Measurements from ENCODE around the gene HJV. TPM values are rescaled to one million over a fixed set of nuclear protein-coding genes. Genes with fewer than 3 reads are reported as not detected.
A peak's percentile ranks its signal among the peaks of the same experiment; 100 is the strongest.

HJV gene
- total RNA-seq, 1 experiment from 2014 or later, result not detected

DNA sequence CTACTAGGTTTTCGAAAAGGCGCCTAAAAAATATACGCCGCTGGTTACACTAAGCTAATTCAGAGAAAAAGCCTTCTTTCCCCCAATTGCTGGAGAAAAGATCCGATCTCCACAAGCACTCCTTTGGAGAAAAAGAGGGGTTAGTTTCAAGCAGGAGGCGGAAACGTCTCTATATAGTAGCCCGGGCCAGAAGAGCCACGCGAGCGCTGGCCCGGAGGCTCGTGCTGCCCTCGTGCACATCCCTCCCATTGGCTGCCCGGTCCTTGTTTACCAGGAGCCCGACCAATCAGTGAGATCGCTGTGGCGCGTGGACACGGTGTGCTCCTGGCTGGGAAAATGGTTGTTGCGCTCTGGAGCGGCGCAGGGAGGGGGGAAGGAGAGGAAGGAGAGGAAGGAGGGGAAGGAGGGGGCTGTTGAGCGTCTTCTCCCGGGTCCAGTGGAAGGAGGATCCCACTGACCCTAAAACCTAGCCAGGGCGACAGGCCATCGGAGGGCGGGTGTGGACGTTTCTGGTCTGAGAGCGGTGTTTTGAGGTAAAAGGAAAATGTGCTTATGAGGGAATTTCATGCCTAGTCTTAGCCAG lies 25.0 kb downstream of the HJV start, which contains the start of gene TXNIP:
Gene TXNIP (minus strand): TSS at position 147 of the 583 bp plus-strand sequence. CDS start 313 bp downstream, outside the sequence.
- Histone ChIP-seq H2BK5ac (ENCODE audit: insufficient read length, low read length) (no peak within 1 kb of the TSS), H4K8ac (replicated peaks; ENCODE audit: insufficient read length, low read depth, low read length) (no peak within 1 kb of the TSS), H4K91ac (ENCODE audit: insufficient read length, low read depth, low read length) (no peak within 1 kb of the TSS), H2BK20ac (ENCODE audit: low read depth, low read length, poor library complexity, severe bottlenecking) (no peak within 1 kb of the TSS), H3K14ac (ENCODE audit: insufficient read depth, low read length) (peak within 1 kb of the TSS; percentile 82; the same call in 1 of the 2 replicates), H3K27me3 (ENCODE audit: insufficient read depth, low read length) (no peaks in the 10 kb centered on the region), H3K79me1 (ENCODE audit: insufficient read depth, low read depth, low read length, poor library complexity, severe bottlenecking) (peaks cover 7% of the 10 kb centered on the region), H4K5ac (ENCODE audit: insufficient read length, low read depth, low read length) (no peak within 1 kb of the TSS), H2BK15ac (ENCODE audit: low read depth, low read length) (no peak within 1 kb of the TSS), H3K23ac (ENCODE audit: insufficient read length, low read depth, low read length) (no peak within 1 kb of the TSS), H3K9me3 (ENCODE audit: control insufficient read depth, low read depth, low read length) (no peaks in the 10 kb centered on the region), H2BK120ac (ENCODE audit: low read depth, low read length, poor library complexity, severe bottlenecking) (no peak within 1 kb of the TSS), H4K20me1 (ENCODE audit: control insufficient read depth, insufficient read depth, insufficient read length) (no peaks in the 10 kb centered on the region), H2AK5ac (ENCODE audit: insufficient read length, low read length) (no peak within 1 kb of the TSS), H3K4ac (ENCODE audit: low read depth, low read length) (no peak within 1 kb of the TSS; the same call in 1 of the 2 replicates), H3K23me2 (ENCODE audit: insufficient read length, low read depth, low read length, poor library complexity, severe bottlenecking) (peaks cover 19% of the 10 kb centered on the region), H3T11ph (ENCODE audit: low read length) (no peak within 1 kb of the TSS), H3K4me2 (ENCODE audit: insufficient read depth, insufficient read length, low read length) (peak within 1 kb of the TSS; percentile 92), H3K79me2 (ENCODE audit: insufficient read depth, low read length) (peaks cover 3% of the 10 kb centered on the region; the same call in 1 of the 2 replicates), H3K4me1 (ENCODE audit: insufficient read depth, low read length) (peaks cover 5% of the 10 kb centered on the region; the same call in 1 of the 2 replicates), H3K27ac (ENCODE audit: insufficient read length, low read depth, low read length) (no peak within 1 kb of the TSS), H2AFZ (ENCODE audit: low read length) (no peak within 1 kb of the TSS), H3K18ac (ENCODE audit: insufficient read length, low read depth, low read length) (peak within 1 kb of the TSS; percentile 83), H3K9ac (ENCODE audit: extremely low read depth, insufficient read length, low read length) (peak within 1 kb of the TSS; percentile 99), H3K56ac (ENCODE audit: insufficient read length, low read depth, low read length) (no peak within 1 kb of the TSS), H2BK12ac (ENCODE audit: insufficient read length, low read depth, low read length) (no peak within 1 kb of the TSS)
- peak within 1 kb of the TSS; percentile 87 to 99 for H3K4me3 Mint-ChIP-seq
- peak within 1 kb of the TSS; percentile 95 to 99 (median 98) for H3K27ac Mint-ChIP-seq
- peaks cover 32 to 43% (median 32%) of the 10 kb centered on the region in 3 experiments for H3K36me3 Mint-ChIP-seq (ENCODE audit: insufficient read depth in 1 of 3, low read depth in 3 of 3)
- DNase-seq, result peak; percentile 97
- peaks cover 48 to 58% of the 10 kb centered on the region in 2 experiments for H3K4me1 Mint-ChIP-seq
- TF ChIP-seq CTCF (conservative IDR thresholded peaks at IDR 0.05), result no peak
- H3K9me3 Mint-ChIP-seq, result peaks cover 0 to 3% of the 10 kb centered on the region in 2 experiments; a peak in 2 of 5 replicates
- no CpG with 5 or more reads among the region's 30 CpGs for WGBS (ENCODE audit: extremely low coverage, insufficient read length, low lambda C conversion rate)
- H3K27me3 Mint-ChIP-seq (ENCODE audit: low read depth), result no peaks in the 10 kb centered on the region

All from H9 (cell line).